A549 (cell line): ENCODE data around the gene PGBD5.

Experiments used
- CBX2 ChIP-seq: fragments of 200-600 bp; sonication (generic); IDR thresholded peaks from 2 replicates; pipeline ENCODE4 v1.6.1; 2016; ENCODE audit warnings: low read depth, mild to moderate bottlenecking, borderline replicate concordance
- CHD4 ChIP-seq: fragments of 200-600 bp; sonication (generic); IDR thresholded peaks from 2 replicates; pipeline ENCODE4 v1.6.1; 2016; ENCODE audit warnings: antibody characterized with exemption, mild to moderate bottlenecking, borderline replicate concordance
- CTCF ChIP-seq: fragments of >200 bp; sonication (Bioruptor Twin); formaldehyde crosslinking; IDR thresholded peaks from 3 replicates; pipeline ENCODE4 v1.5.1; 2016
- KDM5A ChIP-seq: fragments of 200-600 bp; sonication (generic); IDR thresholded peaks from 2 replicates; pipeline ENCODE4 v1.6.1; 2016; ENCODE audit warnings: antibody characterized with exemption, mild to moderate bottlenecking
- REST ChIP-seq: fragments of 200-600 bp; sonication (generic); IDR thresholded peaks from 2 replicates; pipeline ENCODE4 v1.6.1; 2016; ENCODE audit warnings: antibody characterized with exemption, mild to moderate bottlenecking, moderate library complexity

- TF ChIP-seq CBX2, result no peak
- TF ChIP-seq KDM5A, result no peak
- no peak for TF ChIP-seq CTCF
- no peak for TF ChIP-seq CHD4
- TF ChIP-seq REST, result no peak
Measured at GRCh38 chr1:230271300-230272035, 154.7 kb downstream of the PGBD5 start.
